ENCODE results near the gene TCF20.

The TCF20 gene

DNA sequence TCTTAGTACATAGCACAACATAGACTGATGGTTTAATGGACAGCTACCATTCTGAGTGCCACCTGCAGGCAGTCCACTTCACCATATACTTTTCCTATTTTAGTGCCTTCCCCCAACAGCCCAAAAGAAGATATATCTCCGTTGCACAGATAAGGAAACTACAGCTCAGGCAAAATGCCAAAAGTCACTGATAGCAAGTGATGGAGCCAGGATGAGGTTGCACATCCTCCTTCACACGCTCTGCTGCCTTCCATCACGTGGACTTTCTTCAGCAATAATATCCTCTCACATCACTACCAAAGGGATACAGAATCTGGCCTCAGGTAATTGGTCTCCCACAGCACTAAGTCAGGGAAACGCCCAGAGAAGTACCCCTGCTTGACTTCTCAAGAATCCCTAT, 7.5 kb downstream of the TCF20 start:
- TF ChIP-seq, protein P1, sequence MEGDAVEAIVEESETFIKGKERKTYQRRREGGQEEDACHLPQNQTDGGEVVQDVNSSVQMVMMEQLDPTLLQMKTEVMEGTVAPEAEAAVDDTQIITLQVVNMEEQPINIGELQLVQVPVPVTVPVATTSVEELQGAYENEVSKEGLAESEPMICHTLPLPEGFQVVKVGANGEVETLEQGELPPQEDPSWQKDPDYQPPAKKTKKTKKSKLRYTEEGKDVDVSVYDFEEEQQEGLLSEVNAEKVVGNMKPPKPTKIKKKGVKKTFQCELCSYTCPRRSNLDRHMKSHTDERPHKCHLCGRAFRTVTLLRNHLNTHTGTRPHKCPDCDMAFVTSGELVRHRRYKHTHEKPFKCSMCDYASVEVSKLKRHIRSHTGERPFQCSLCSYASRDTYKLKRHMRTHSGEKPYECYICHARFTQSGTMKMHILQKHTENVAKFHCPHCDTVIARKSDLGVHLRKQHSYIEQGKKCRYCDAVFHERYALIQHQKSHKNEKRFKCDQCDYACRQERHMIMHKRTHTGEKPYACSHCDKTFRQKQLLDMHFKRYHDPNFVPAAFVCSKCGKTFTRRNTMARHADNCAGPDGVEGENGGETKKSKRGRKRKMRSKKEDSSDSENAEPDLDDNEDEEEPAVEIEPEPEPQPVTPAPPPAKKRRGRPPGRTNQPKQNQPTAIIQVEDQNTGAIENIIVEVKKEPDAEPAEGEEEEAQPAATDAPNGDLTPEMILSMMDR (IDR thresholded peaks at IDR 0.05; ENCODE audit: low read depth, low read length): no peak
- Histone ChIP-seq H3K4me1 (peaks cover 29% of the 10 kb centered on the region), H3K9me3 (no peaks in the 10 kb centered on the region; the same call in 1 of the 2 replicates), H3K27me3 (no peaks in the 10 kb centered on the region), H3K4me3 (ENCODE audit: low read depth, low read length) (no peak overlapping the region), H3K36me3 (no peaks in the 10 kb centered on the region; the same call in 1 of the 2 replicates)
- DNase-seq: no peak

- TF ChIP-seq, protein P1 (IDR thresholded peaks at IDR 0.05; ENCODE audit: low read depth, low read length): no peak
- Histone ChIP-seq H3K4me3 (ENCODE audit: low read depth, low read length) (no peak overlapping the region), H3K9me3 (no peaks in the 10 kb centered on the region; the same call in 1 of the 2 replicates), H3K27me3 (no peaks in the 10 kb centered on the region), H3K4me1 (peaks cover 33% of the 10 kb centered on the region), H3K36me3 (no peaks in the 10 kb centered on the region)
- DNase-seq: no peak
Observed at GRCh38 chr22:42261296-42261695, 9.2 kb downstream of the TCF20 start.

GRCh38 chr22:42258126-42258525, 12.3 kb downstream of the TCF20 start:
- no peaks in the 10 kb centered on the region for H3K36me3 ChIP-seq
- H3K9me3 ChIP-seq: no peaks in the 10 kb centered on the region; the same call in 1 of the 2 replicates
- H3K4me1 ChIP-seq: peaks cover 26% of the 10 kb centered on the region
- DNase-seq: no peak
- TF ChIP-seq, protein P1 (IDR thresholded peaks at IDR 0.05; ENCODE audit: low read depth, low read length): no peak
- H3K4me3 ChIP-seq (ENCODE audit: low read depth, low read length): no peak overlapping the region
- H3K27me3 ChIP-seq: no peaks in the 10 kb centered on the region

DNA sequence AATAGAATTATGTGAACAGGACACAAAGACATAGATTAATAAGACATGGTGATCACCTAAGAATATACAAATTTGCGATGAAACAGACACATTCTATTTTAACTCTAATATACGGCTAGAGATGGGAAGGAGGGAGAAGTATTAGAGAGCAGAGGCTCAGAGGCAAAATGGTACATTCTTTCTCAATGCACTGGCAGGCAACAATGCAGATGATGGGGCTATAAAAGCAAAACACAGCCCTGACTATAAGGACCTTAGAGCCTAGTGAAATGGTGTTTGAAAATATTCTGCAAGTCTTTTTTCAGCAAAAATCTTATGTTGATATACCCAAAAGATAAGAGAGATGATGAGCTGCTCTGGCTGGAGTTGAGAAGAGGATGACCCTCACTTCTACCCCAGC, 13.1 kb downstream of the TCF20 start:
- H3K4me3 ChIP-seq (ENCODE audit: low read depth, low read length): no peak overlapping the region
- peaks cover 22% of the 10 kb centered on the region for H3K4me1 ChIP-seq
- DNase-seq: no peak
- no peaks in the 10 kb centered on the region for H3K27me3 ChIP-seq
- TF ChIP-seq, protein P1 (IDR thresholded peaks at IDR 0.05; ENCODE audit: low read depth, low read length): no peak
- H3K36me3 ChIP-seq: no peaks in the 10 kb centered on the region
- H3K9me3 ChIP-seq: no peaks in the 10 kb centered on the region; the same call in 1 of the 2 replicates

GRCh38 chr22:42256930-42257329, 13.5 kb downstream of the TCF20 start:
- no peaks in the 10 kb centered on the region for H3K36me3 ChIP-seq
- TF ChIP-seq, protein P1 (IDR thresholded peaks at IDR 0.05; ENCODE audit: low read depth, low read length): no peak

DNA sequence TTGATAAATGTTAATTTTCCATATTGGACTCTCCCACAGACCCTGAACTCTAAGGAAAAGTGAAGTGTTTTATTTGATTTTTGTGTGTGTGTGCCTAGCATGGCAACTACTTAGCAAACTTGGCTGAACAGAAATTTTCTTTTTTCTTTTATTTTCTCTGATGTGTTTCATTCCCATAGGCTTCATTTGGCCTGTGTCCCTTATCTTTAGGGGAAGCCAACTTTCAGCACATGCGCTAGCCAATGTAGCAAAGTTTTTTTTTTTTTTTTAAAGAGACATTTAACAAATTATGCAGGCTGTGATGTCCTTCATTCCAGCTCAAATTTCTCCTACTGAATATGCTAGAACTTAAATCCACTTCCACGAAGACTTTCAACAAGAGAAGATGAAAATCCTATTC, 14.2 kb downstream of the TCF20 start:
- TF ChIP-seq, protein P1 (IDR thresholded peaks at IDR 0.05; ENCODE audit: low read depth, low read length): no peak
- no peaks in the 10 kb centered on the region for H3K9me3 ChIP-seq
- DNase-seq: no peak
- H3K36me3 ChIP-seq: no peaks in the 10 kb centered on the region
- H3K4me3 ChIP-seq (ENCODE audit: low read depth, low read length): no peak overlapping the region
- no peaks in the 10 kb centered on the region for H3K27me3 ChIP-seq
- peaks cover 19% of the 10 kb centered on the region for H3K4me1 ChIP-seq

More at GRCh38 chr22:42256930-42257329, 13.5 kb downstream of the TCF20 start:
- no peaks in the 10 kb centered on the region for H3K9me3 ChIP-seq
- no peak overlapping the region for H3K4me3 ChIP-seq (ENCODE audit: low read depth, low read length)
- no peaks in the 10 kb centered on the region for H3K27me3 ChIP-seq
- peaks cover 19% of the 10 kb centered on the region for H3K4me1 ChIP-seq
- no peak for DNase-seq
